ENCODE measurements around the gene ZNF281.

ZNF281 gene

DNA sequence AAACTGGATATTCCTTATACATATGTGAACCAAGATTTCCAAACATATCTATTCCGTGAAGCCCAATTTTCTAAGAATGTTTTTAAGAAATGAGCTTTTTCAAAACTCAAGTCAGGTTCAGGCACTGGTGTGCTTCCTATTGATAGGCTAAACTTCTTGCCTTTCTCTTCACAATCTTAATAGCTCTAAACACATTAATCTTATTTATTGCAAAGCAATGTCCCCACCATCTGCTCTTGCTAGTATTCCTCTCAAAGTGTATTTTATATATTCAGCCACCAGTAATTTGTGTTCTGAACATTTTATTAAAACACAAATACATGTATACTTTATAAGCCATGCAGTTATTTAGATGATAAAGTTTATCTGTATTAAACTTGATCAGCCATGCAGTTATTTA, 11.5 kb downstream of the ZNF281 start:
- no peak for DNase-seq (ENCODE audit: extremely low read depth in 1 of 2, low read depth in 1 of 2)

DNA sequence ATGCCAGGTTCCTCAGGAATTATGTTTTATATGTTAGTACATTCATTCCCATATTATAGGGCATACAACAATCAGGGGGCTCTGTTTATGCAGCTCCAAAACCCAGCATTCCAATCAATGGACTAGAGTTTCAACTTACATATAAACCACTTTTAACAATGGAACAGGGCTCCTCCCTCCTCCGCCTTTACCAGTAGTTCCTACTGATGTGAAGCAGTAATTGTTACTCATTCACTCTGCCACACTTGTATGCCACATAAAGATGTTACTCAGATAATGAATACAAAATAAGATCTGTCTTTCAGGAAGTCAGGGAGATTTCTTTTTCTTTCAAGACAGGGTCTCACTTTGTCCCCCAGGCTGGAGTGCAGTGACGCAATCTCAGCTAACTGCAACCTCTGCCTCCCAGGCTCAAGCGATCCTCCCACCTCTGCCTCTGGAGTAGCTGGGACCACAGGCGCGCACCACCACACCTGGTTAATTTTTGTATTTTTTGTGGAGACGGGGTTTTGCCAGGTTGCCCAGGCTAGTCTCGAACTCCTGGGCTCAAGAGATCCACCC, 17.1 kb downstream of the ZNF281 start:
- no peak for DNase-seq (ENCODE audit: extremely low read depth in 1 of 2, low read depth in 1 of 2)

- no peak for DNase-seq (ENCODE audit: extremely low read depth in 1 of 2, low read depth in 1 of 2)
Measured at GRCh38 chr1:200391747-200392146, 18.1 kb downstream of the ZNF281 start.

DNA sequence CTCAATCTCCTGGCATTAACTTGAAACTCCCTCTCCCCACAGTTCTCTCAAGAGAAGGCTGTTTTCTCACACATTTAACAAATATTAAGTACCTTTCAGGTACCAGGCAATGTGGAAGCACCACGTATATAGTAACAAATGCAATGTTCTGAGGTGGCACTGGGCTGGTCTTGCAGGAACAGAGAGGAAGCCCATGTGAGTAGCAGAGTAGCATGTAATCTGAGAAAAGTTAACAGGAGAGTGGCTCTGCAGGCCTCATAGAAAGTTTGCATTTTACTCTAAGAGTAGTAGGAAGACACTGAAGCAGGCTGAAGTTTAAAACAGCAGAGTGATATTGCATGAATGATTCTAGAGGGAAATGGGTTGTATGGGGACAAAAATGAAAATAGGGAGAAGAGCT, 21.0 kb downstream of the ZNF281 start:
- DNase-seq (ENCODE audit: extremely low read depth in 1 of 2, low read depth in 1 of 2): no peak

DNA sequence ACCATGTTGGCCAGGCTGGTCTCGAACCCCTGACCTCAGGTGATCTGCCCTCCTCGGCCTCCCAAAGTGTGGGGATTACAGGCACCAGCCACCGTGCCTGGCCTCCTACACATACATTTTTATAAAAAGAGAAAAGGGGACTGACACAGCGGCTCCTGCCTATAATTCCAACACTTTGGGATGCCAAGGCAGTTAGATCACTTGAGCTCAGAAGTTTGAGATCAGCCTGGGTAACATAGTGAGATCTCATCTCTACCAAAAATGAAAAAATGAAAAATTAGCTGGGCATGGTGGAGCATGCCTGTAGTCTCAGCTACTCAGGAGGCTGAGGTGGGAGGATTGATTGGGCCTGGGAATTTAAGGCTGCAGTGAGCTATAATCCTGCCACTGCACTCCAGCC, 23.4 kb downstream of the ZNF281 start:
- no peak for DNase-seq (ENCODE audit: extremely low read depth in 1 of 2, low read depth in 1 of 2)

DNA sequence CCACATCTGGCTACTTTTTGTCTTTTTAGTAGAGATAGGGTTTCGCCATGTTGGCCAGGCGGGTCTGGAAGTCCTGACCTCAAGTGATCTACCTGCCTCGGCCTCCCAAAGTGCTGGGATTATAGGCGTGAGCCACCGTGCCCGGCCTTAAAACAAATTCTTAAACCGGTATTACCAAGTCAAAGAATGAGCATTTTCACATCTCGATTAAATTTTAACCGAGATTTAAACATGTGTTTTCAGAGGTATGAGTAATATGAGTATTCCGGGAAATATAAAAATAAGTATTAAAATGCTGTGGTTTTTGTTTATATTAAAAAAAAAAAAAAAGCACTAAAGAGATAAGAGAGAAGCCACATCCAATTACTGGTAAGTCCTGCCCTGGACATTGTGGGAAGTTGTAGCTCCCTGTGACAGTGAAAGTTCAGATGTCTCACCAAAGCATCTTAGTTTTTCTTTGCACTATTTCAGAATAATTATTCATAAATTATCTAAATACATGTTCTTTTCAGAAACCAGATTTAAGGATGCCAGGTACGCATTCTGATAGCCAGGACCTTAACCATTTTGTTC, 24.9 kb downstream of the ZNF281 start:
- no peak for DNase-seq (ENCODE audit: extremely low read depth in 1 of 2, low read depth in 1 of 2)

DNA sequence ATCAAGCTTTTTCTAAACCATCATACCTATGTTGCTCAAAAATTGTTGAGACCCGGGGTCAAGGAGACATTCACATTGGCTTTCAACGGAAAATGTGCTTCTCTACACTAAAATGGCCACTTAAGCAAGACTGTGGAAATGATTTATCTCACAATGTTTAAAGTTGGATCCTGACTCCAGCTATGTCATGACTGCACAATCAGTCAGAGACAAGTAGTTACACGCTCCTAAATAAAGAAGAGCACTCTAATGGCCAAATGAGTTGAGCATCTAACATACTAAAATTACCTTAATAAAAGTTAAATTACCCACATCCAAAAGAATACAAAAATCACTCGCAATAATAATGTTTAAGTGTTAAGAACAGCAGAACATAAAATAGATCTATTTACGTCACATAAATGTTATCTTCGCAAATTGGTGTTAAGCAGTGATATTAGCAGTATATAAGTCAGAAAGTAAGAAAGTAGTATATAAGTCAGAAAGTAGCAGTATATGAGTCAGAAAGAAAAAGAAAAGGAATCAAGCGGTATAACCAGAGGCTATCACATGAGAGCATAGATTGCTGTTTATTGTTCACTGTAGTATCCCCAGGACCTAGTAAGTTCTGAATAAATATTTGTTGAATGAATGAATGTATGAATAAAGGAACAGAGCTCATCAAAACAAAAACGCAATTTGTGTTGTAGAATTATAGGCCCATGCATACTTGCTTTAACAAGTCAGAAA, 28.4 kb downstream of the ZNF281 start:
- DNase-seq (ENCODE audit: extremely low read depth in 1 of 2, low read depth in 1 of 2): no peak

GRCh38 chr1:200380589-200381021, 29.2 kb downstream of the ZNF281 start:
- no peak for DNase-seq (ENCODE audit: extremely low read depth in 1 of 2, low read depth in 1 of 2)

GRCh38 chr1:200379940-200380588, 29.8 kb downstream of the ZNF281 start:
- DNase-seq (ENCODE audit: extremely low read depth in 1 of 2, low read depth in 1 of 2): no peak

DNA sequence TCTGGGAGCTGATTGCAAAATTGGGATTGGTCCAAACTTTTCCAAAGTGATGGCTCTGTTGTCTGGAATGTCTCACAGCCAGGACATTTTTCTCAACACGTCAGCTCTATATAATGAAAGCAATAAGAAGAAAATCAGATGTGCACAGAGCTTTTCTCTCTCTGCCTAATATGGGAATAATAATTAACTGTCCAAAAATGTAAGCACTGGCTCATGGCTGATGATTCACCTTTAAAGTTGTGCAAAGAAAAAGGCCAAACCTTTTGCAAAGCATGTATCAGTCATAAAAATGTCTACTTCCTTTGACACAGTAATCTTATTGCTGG, 30.4 kb downstream of the ZNF281 start:
- no peak for DNase-seq (ENCODE audit: extremely low read depth in 1 of 2, low read depth in 1 of 2)

DNA sequence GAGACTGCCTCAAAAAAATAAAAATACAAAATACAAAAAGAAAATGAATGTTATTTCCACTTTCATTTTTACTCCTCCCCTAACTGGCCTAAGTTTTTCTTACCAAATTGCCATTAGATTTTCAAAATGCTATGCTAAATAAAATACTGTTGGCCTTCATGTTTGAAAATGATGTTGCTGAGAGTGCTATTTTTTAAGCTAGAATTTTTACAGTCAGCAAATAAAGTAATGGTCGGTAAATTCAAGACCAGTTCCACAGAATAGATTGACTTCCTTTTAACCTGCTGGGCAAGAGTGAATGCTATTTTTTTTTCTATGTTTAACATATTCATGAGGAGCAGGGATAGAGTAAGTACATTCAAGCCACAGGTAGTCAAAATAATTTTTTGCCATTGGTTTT, 31.7 kb downstream of the ZNF281 start:
- DNase-seq (ENCODE audit: extremely low read depth in 1 of 2, low read depth in 1 of 2): no peak

DNA sequence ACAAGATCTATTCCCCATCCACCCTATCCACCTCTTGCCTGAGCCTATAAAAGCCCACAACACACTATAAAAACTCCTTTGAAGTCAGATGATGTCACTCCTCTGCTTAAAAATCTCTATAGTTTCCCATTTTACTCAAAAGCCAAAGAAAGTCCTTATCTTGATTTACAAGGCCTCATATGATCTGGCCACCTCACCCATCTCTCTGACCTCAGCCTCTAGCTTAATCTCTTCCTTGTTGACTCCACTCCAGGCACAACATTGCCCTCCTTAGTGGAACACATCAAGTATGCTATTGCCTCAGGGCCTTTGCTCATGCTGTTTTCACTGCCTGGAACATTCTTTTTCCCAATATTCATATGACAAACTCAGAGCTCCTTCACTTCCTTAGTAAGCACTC, 33.3 kb downstream of the ZNF281 start:
- DNase-seq (ENCODE audit: extremely low read depth in 1 of 2, low read depth in 1 of 2): no peak

DNA sequence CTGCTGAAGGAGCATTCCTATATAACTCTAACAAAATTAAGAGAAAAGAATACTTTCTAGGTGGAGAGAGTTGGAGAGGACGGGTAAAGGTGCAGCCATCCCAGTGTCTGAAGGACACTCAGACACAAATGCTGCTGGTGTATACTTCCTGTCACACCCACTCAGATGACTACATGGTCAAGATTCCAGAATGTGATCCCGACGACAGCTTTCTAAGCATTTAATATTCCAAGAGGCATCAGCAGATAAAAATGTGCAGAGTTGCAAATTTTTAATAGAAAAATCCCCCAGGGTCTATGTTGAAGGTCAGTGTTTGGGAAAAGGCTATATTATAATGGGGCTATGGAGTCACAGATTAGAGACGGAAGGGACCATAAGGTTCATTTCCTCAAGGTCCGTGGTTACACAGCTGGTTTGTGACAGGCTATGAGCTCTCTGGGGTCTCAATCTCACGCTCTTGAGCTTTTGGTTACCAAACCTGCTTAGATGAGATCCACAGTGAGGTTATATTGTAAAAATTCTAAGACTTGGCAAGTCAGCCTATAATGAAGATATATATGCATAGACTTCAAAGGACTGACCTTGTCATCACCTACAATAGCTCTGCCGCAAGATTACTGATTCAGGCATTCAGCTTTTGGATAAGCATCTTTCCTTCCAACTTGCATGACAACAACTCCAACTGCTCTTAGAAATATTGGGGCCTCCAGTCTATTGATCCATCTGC, 35.1 kb downstream of the ZNF281 start:
- no peak for DNase-seq (ENCODE audit: extremely low read depth in 1 of 2, low read depth in 1 of 2)

- no peak for DNase-seq (ENCODE audit: extremely low read depth in 1 of 2, low read depth in 1 of 2)
Measured at GRCh38 chr1:200373811-200374231, 36.0 kb downstream of the ZNF281 start.

GRCh38 chr1:200372885-200373181, 37.0 kb downstream of the ZNF281 start:
- DNase-seq (ENCODE audit: extremely low read depth in 1 of 2, low read depth in 1 of 2): no peak

DNA sequence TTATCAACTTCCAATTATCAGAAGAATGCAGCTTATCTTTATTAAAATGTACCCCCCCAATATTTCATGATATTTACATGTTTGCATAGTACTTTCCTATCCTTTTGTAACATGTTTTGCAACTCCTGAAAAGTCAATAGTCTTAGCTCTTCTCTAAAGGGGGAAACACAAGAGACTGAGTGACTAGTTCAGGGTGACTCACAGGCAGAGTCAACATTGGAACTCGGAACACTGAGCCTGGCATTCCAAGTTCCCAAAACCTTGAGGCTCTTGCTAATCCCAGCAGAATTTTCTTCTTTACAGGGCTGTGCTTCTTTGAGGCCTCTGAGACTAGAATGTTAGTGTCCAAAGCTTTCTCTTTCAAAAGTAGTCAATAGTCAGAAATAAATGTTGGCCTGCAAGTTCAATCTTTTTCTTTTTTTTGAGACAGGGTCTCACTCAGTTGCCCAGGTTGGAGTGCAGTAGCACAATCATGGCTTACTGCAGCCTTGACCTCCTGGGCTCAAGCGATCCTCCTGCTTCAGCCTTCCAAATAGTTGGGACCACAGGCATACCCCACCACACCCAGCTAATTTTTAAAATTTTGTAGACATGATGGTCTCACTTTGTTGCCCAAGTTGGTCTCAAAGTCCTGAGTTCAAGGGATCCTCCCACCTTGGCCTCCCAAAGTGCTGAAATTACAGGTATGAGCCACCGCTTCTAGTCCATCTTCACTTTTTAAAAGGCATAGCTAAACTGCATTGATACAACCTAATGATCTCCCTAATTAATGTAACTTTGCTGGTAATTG, 37.5 kb downstream of the ZNF281 start:
- DNase-seq (ENCODE audit: extremely low read depth in 1 of 2, low read depth in 1 of 2): no peak

DNA sequence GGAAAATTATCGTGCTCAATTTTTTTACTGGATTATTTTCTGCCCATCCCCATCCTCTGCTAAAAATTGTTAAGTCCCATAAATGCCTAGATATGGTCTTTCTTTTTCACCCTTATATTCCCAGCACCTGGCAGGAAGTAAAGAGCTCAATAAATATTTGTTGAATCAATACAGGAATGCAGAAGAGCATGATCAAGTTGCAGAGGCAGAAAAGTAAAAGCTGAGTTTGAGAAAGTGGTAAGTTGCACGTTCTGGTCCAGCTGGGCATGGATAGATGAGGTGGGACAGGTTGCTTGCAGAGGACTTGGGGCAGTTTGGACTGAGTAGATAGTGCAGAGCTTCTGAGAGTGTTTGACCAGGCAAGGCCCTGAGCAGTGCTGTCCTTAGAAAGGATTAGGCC, 40.1 kb downstream of the ZNF281 start:
- no peak for DNase-seq (ENCODE audit: extremely low read depth in 1 of 2, low read depth in 1 of 2)

GRCh38 chr1:200369131-200369530, 40.7 kb downstream of the ZNF281 start:
- DNase-seq (ENCODE audit: extremely low read depth in 1 of 2, low read depth in 1 of 2): no peak

DNA sequence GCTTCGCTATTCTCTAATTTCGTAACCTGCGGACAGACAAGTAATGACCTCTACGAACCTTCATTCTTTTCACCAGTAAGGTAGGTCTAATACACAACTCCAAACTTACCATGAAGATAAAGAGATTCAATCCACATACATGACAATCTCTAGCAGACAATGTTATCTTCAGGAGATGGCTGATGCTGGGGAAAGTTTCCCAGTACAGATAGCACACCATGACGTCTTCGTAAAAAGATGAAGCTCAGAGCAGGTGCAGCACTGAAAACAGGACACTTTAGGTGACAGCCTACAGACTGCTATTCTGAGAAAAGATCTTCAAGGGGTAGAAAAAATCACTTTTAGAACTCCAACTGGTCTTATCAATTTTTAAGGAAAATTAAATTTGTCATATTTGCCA, 41.3 kb downstream of the ZNF281 start:
- DNase-seq (ENCODE audit: extremely low read depth in 1 of 2, low read depth in 1 of 2): no peak

DNA sequence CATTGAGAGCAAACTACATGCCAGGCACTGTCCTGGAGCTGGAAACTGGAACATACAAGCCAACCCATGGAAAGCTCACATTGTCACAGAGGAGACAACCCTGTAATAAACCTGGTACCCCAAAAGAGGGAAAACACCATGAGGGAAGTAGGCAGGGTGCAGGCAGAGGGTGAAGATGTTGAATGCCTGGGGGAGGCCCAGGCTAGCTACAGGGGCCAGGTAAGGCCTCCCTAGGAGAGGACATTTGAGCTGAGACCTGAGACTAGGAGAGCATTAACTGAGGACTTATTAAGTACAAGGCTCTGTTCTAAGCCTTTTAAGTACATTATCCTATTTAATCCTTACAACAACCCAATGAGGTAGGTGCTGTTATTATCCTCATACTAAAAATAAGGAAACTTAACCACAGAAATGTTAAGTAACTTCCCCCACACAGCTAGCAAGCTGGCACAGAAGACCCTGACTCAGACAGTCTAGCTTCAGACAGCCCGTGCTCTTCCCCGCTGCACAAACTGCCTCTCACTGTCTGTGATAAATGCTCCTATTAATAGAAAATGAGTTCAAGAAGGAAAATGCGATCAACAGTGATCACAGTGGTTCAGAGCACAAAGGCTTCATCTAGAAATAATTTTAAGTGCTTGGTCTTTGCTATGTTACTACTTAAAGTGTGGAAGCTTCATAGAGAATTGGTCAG, 41.8 kb downstream of the ZNF281 start:
- no peak for DNase-seq (ENCODE audit: extremely low read depth in 1 of 2, low read depth in 1 of 2)

Data from stimulated activated CD8-positive, alpha-beta memory T cell treated with anti-CD3 and anti-CD28 coated beads, Interleukin-7, amount 100 ng/mL, for 48 hours (primary cell).